Dermis microvascular lymphatic vessel endothelial cell (primary cell): ENCODE measurements around the gene GLMP. TPM values are rescaled to one million over a fixed set of nuclear protein-coding genes. Genes with fewer than 3 reads are reported as not detected.
"Not testable (repeated sequence)": the region's sequence is repeated elsewhere in the genome, so short reads cannot be mapped to it uniquely, and the experiment has no call there.

Experiments used
- DNase-seq, 2 donors: peaks; one replicate each; pipeline versions ENCODE4 v3.0.0 to v3.0.0-alpha.2; 2010; ENCODE audit warnings: low read depth in 2 of 2
- total RNA-seq: library from RNA; depleted of rRNA; stranded (reverse); fragments of >200 nt; gene quantifications from 2 replicates; pipeline ENCODE4 v1.2.1, GENCODE V29; 2014

Gene GLMP
- total RNA-seq = 52.4 and 80.7 TPM in 2 replicates

GRCh38 chr1:156295391-156295947 is at the start of gene GLMP:
GLMP (minus strand) TSS chr1:156295679; CDS start chr1:156295645, 34 bp downstream.
- peak; percentile 62 to 75 for DNase-seq

- DNase-seq = no peak
Observed at GRCh38 chr1:156344409-156344808, 48.9 kb upstream of the GLMP start.

GRCh38 chr1:156342166-156342955 is 46.9 kb upstream of the GLMP start:
- no peak for DNase-seq

- DNase-seq = peak; percentile 100
Observed at GRCh38 chr1:156338180-156338976, 42.9 kb upstream of the GLMP start, which contains the start of the genes CCT3 and TSACC. CCT3 (minus strand) TSS chr1:156338292; CDS start chr1:156338184, 108 bp downstream. TSACC (plus strand) TSS chr1:156338526; CDS start chr1:156339758, 1,232 bp downstream.

GRCh38 chr1:156337888-156338179 is 42.4 kb upstream of the GLMP start:
- no peak for DNase-seq

GRCh38 chr1:156337052-156337887 is 41.8 kb upstream of the GLMP start:
- DNase-seq = peak in 1 of 2 donors; percentile 25

GRCh38 chr1:156336242-156336641 is 40.8 kb upstream of the GLMP start:
- peak in 1 of 2 donors; percentile 35 for DNase-seq

- not testable (repeated sequence) for DNase-seq
Observed at GRCh38 chr1:156323179-156323578, 27.7 kb upstream of the GLMP start.

- peak in 1 of 2 donors; percentile 23 for DNase-seq
Observed at GRCh38 chr1:156320560-156320959, 25.1 kb upstream of the GLMP start.

- peak in 1 of 2 donors; percentile 37 for DNase-seq
Observed at GRCh38 chr1:156319664-156320063, 24.2 kb upstream of the GLMP start.

- DNase-seq = no peak
Observed at GRCh38 chr1:156316909-156317308, 21.4 kb upstream of the GLMP start.

GRCh38 chr1:156310962-156311361 is 15.5 kb upstream of the GLMP start:
- DNase-seq = no peak

GRCh38 chr1:156308078-156308477 is 12.6 kb upstream of the GLMP start:
- peak in 1 of 2 donors; percentile 26 for DNase-seq

GRCh38 chr1:156305215-156305614 is 9.7 kb upstream of the GLMP start:
- DNase-seq = no peak

- DNase-seq = no peak
Observed at GRCh38 chr1:156303241-156303640, 7.8 kb upstream of the GLMP start.

GRCh38 chr1:156298852-156299357 is 3.4 kb upstream of the GLMP start, which contains the start of gene VHLL:
VHLL (minus strand) TSS chr1:156299307; CDS start chr1:156299189, 118 bp downstream.
- DNase-seq = no peak

- no peak for DNase-seq
Observed at GRCh38 chr1:156293895-156294294, 1.6 kb downstream of the GLMP start.

- DNase-seq = no peak
Observed at GRCh38 chr1:156293098-156293434, 2.4 kb downstream of the GLMP start.

GRCh38 chr1:156291226-156292061 is 4.0 kb downstream of the GLMP start:
- peak; percentile 36 to 78 for DNase-seq

- DNase-seq = no peak
Observed at GRCh38 chr1:156289857-156290256, 5.6 kb downstream of the GLMP start.
